HG02840 (cell line): Measurements from ENCODE around the gene KRTAP1-4.
"Not testable (repeated sequence)": the region's sequence is repeated elsewhere in the genome, so short reads cannot be mapped to it uniquely, and the experiment has no call there.

Source experiments
- ATAC-seq: cut with Tn5 transposase; IDR thresholded peaks from one replicate; pipeline ENCODE4 v1.9.1; 2021; ENCODE audit warnings: mild to moderate bottlenecking, moderate library complexity, moderate number of reproducible peaks; ENCODE audit not compliant: unreplicated experiment, low FRiP score

KRTAP1-4 gene, protein sequence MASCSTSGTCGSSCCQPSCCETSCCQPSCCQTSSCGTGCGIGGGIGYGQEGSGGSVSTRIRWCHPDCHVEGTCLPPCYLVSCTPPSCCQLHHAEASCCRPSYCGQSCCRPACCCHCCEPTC

DNA sequence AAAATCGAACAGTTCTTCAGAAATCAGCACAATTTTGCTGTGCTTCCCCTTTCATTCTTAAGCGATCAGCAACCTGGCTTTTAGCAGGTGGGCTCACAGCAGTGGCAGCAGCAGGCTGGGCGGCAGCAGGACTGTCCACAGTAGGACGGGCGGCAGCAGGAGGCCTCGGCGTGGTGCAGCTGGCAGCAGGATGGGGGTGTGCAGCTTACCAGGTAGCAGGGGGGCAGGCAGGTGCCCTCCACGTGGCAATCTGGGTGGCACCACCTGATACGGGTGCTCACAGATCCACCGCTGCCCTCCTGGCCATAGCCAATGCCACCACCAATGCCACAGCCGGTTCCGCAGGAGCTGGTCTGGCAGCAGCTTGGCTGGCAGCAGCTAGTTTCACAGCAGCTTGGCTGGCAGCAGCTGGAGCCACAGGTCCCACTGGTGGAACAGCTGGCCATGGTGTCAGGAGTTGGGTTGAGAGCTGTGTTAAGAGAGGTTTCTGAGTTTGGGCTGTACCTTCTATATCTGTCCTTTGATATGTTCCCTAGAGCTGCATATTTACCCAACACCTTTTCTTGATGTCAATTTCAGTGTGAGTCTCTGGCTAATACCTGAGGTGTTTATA lies at the start of gene KRTAP1-4:
TSS of gene KRTAP1-4 (minus strand) at position 563 of the 613 bp plus-strand sequence. CDS start at position 446, 117 bp downstream.
- no peak for ATAC-seq

DNA sequence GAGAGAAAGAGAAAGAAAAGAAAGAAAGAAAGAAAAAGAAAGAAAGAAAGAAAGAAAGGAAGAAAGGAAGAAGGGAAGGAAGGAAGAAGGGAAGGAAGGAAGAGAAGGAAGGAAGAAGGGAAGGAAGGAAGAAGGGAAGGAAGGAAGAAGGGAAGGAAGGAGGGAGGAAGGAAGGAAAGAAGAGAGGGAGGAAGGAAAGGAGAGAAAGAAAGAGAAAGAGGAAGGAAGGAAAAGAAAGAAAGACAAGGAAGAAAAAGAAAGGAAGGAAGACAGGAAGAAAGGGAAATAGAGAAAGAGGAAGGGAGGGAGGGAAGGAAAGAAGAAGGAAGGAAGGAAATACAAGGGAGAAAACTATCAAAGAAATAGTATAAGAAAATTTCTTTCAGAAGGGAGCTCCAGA lies 46.8 kb upstream of the KRTAP1-4 start:
- no peak for ATAC-seq

DNA sequence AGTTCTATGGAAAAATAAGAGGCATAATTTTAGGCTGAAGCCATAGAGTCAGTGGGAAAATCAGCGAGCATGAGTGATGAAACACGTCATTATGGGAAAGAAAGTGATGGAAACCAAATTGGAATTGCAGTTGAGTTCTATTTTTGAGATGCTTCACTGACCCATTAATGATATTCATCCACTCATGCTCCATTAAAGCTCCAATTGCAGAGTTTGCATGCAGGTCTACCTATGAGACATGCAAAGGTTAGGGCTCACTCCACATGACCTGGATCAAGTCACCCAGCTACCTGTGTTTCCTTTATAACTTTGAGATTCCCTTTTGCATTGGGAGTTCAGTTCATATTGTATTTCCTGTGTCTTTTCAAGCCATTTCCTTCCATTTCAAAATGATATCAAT lies 43.7 kb upstream of the KRTAP1-4 start:
- no peak for ATAC-seq

DNA sequence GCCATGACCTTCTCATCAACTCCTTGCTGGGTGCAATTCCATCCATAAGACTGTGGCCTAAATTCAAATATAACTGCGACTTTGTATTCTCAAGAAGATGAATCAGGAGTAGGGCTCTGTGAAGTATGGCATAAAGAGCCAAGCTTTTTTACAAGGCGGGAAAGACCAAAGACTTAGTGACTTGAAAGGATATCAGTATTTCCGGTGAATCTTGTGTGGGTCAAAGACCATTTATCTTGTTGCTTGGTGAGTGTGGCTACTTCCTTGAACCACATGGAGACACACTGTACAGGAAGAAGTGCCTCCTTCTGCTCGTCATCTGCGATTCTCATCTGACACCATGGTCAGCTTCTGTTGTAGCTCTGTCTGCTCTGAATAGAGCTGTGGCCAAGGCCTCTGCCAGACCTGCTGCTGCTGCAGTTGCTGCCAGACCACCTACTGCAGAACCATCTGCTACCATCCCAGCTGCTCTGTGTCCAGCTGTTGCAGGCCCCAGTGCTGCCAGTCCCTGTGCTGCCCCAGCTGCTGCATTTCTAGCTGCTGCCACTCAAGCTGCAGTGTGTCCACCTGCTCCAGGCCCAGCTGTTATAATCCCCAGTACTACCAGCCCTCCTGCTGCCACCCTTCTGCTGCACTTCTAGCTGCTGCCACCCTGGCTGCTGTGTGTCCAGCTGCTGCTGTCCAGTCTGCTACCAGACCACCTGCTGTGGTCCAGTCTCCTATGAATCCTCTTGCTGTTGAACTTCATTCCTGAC lies 41.8 kb upstream of the KRTAP1-4 start:
- ATAC-seq: no peak

DNA sequence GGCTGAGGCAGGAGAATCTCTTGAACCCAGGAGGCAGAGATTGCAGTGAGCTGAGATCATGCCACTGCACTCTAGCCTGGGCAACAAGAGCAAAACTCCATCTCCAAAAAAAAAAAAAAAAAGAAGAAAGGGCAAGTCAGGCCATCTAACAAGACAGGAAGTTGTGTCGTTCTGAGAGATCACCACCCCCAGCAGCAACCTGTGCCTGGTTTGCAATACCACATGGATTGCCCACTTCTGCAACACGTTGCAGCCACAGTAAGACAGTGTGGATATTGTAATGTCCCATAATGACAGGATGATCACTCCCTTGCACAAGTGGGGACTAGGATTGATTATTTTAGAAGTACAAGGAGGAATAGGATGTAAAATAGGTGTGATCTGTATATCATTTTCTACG lies 39.0 kb upstream of the KRTAP1-4 start:
- ATAC-seq: no peak

DNA sequence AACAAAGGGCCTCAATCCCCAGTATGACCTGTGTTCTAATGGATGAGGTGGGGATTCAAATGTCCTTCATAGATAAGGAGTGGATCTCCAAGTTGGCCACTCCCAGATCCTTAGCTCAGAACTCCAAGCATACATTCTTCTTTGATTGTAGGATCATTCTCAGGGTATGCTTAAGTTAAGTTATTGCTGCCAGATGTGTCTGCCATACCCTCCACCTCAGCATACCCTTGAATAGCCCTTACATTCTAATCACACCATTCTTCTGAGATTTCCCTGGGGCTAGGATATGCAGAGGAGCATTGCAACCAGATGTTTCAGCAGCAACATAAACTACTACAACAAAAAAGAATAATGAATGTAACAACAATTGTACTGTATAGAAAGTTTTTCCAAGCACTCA lies 37.3 kb upstream of the KRTAP1-4 start:
- no peak for ATAC-seq

- ATAC-seq: no peak
These were observed 36.0 kb upstream of the KRTAP1-4 start, which contains the start of gene KRTAP2-4 for GRCh38 chr17:41065829-41066624. Gene KRTAP2-4 (minus strand): TSS chr17:41065879. CDS start chr17:41065845, 34 bp downstream.

- ATAC-seq: not testable (repeated sequence)
These were observed 35.2 kb upstream of the KRTAP1-4 start for GRCh38 chr17:41065016-41065689.

GRCh38 chr17:41064301-41064700 lies 34.3 kb upstream of the KRTAP1-4 start:
- ATAC-seq: no peak

DNA sequence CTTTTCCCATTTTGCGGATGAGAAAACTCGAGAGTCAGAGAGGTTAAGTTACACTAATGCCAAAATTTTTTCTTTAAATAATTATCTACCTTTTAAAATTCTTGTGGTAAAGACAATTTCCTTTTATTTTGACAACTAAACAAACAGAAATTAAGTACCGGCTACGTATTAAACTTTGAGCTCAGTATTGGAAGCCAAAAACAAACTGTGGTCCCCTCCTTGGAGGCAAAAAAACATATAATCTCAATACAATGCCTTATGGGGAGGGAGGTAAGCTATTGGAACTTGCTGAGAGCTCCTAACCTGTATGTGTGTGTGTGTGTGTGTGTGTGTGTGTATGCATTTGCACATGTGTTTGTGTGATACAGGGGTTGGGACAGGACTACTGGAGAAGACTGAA lies 33.5 kb upstream of the KRTAP1-4 start:
- no peak for ATAC-seq

DNA sequence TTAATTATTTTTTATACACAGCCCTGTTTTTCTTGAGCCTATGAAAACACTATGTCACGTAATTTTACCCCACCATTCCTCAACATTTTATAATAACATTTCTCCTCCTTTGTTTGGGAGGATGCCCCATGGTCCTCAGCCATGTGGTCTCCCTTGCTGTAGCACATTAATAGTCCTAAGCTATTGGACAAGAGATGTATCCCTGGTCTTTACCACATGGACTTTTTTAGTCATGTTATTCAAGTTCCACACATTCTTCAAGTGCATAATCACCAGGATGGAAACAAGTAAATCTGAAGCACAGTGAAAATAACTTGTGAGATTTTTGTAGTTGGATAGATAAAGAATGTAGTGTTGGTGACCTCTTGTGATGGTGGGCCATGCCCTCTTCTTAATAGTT lies 32.0 kb upstream of the KRTAP1-4 start:
- ATAC-seq: no peak

GRCh38 chr17:41060052-41060604 lies 30.1 kb upstream of the KRTAP1-4 start, which contains the start of gene KRTAP2-3:
Gene KRTAP2-3 (minus strand): TSS chr17:41060114. CDS start chr17:41060050, 64 bp downstream.
- ATAC-seq: no peak

GRCh38 chr17:41059276-41060051 lies 29.5 kb upstream of the KRTAP1-4 start:
- not testable (repeated sequence) for ATAC-seq

GRCh38 chr17:41058741-41059140 lies 28.7 kb upstream of the KRTAP1-4 start:
- no peak for ATAC-seq

DNA sequence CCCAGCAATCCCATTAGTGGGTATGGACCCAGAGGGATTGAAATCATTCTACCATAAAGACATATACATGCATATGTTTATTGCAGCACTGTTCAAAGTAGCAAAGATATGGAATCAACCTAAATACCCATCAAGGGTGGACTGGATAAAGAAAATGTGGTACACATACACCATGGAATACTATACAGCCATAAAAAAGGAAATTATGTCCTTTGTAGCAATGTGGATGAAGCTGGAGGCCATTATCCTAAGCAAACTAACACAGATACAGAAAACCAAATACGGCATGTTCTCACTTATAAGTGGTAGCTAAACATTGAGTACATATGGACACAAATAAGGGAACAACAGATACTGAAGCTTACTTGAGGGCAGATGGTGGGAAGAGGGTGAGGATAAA lies 27.6 kb upstream of the KRTAP1-4 start:
- ATAC-seq: no peak

GRCh38 chr17:41055130-41055529 lies 25.1 kb upstream of the KRTAP1-4 start, which contains the start of gene KRTAP2-2:
Gene KRTAP2-2 (minus strand): TSS chr17:41055230. CDS start chr17:41055211, 19 bp downstream.
- ATAC-seq: not testable (repeated sequence)

GRCh38 chr17:41054556-41054955 lies 24.6 kb upstream of the KRTAP1-4 start:
- ATAC-seq: not testable (repeated sequence)

DNA sequence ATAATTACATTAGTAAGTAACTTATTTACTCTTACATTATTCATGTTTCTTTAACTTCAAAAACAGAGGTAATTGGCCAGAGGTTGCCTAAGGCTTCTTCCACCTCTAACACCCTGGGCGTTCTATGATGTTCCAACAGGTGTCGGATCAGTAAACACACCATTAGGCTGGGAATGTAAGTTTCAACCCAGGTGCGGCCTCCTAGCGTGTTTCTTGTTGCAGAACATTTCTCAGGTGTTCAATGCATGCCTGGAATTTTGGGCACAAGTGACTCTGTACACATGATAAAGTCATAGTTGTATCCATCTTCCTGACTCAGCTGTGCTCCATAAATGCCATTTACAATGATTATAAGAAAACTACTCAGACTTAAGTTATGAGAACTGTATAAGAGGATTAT lies 24.0 kb upstream of the KRTAP1-4 start:
- no peak for ATAC-seq

DNA sequence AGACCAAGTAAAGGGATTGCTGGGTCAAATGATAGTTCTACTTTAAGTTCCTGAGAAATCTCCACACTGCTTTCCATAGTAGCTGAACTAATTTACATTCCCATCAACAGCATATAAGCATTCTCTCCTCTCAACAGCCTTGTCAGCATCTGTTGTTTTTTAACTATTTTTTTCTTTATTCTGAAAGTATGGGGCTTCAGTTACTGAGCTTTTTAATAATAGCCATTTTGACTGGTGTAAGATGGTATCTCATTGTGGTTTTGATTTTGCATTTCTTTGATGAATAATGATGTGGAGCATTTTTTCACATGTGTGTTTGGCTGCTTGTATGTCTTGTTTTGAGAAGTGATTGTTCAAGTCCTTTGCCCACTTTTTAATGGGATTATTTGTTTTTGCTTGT lies 22.6 kb upstream of the KRTAP1-4 start:
- ATAC-seq: no peak
